Measurements from ENCODE around the gene KLRC4.
"Not testable (repeated sequence)": the region's sequence is repeated elsewhere in the genome, so short reads cannot be mapped to it uniquely, and the experiment has no call there.

The KLRC4 gene

DNA sequence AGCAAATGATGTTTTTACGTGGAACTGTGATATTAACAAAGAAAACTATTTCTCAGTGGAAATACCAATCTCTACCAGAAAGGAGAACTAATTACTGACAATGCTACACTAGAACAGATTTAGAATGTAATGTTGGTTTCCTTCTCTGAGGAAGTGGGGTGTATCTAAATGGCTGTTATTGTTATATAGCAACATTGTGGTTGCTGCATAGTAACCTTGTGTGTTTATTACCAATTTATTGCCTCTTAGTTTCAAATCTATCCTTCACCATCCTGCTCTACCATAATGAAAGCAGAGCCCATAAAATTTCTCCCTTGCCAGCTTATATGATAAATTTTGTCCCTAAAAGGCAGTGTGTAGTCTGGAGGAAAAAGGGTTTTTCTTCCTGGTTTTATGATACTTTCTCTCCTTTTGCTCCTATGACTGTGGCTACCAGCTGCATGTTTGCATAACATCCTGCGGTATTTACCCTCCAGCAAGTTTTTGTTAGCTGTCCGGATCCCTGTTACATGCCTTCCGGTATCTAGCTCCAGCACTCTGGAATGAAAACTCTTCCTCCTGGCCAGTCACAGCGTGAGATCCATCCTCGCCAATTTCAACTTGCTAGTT lies 14.1 kb downstream of the KLRC4 start:
- no peak overlapping the region for H3K4me3 ChIP-seq (ENCODE audit: low read depth, low read length)
- DNase-seq (ENCODE audit: low read depth): peak; percentile 93
- no peak for TF ChIP-seq CTCF (IDR thresholded peaks at IDR 0.05; ENCODE audit: low read depth, low read length, missing control alignments)
- in situ Hi-C loops (cut with HindIII; ENCODE audit: low sequenced_read_pairs): no loop called here

- in situ Hi-C loops (cut with HindIII; ENCODE audit: low sequenced_read_pairs); H3K4me3 ChIP-seq (ENCODE audit: low read depth, low read length); DNase-seq (ENCODE audit: low read depth): not testable (repeated sequence)
Measured at GRCh38 chr12:10394531-10395152, 14.9 kb downstream of the KLRC4 start.

DNA sequence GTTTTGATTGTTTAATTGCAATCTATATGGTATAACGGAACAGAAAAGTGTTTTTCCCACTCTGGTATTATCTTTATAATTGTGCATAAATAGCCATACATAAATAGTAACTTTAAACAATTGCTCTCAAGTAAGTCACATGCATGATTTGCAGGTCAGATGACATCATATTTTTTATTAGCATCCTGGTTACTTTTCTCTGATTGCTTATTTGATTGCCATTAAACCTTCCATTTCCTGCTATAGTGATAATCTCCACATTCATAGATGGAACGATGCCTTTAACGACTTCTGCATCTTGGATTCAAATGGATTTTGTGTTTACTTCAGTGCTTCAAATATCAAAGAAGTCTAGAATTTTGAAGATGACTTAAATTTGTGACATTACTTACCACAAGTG lies 16.3 kb downstream of the KLRC4 start:
- no peak for TF ChIP-seq CTCF (IDR thresholded peaks at IDR 0.05; ENCODE audit: low read depth, low read length, missing control alignments)
- no peak overlapping the region for H3K4me3 ChIP-seq (ENCODE audit: low read depth, low read length)
- in situ Hi-C loops (cut with HindIII; ENCODE audit: low sequenced_read_pairs): no loop called here
- DNase-seq (ENCODE audit: low read depth): no peak

- DNase-seq (ENCODE audit: low read depth): peak; percentile 100
- no peak overlapping the region for H3K4me3 ChIP-seq (ENCODE audit: low read depth, low read length)
Measured at GRCh38 chr12:10392394-10392930, 17.1 kb downstream of the KLRC4 start.

DNA sequence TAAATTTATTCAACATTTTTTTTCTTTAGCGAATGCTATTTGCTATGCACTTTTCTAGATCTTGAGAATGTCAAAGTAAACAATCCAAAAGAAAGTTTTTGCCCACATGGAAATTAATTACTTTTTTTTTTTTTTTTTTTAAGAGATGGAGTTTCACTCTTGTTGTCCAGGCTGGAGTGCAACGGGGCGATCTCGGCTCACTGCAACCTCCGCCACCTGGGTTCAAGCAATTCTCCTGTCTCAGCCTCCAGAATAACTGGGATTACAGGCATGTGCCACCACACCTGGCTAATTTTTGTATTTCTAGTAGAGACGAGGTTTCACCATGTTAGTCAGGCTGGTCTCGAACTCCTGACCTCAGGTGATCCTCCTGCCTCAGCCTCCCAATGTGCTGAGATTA lies 18.6 kb downstream of the KLRC4 start:
- DNase-seq (ENCODE audit: low read depth); in situ Hi-C loops (cut with HindIII; ENCODE audit: low sequenced_read_pairs); H3K4me3 ChIP-seq (ENCODE audit: low read depth, low read length): not testable (repeated sequence)

More at GRCh38 chr12:10392394-10392930, 17.1 kb downstream of the KLRC4 start:
- in situ Hi-C loops (cut with HindIII; ENCODE audit: low sequenced_read_pairs): no loop called here
- no peak for TF ChIP-seq CTCF (IDR thresholded peaks at IDR 0.05; ENCODE audit: low read depth, low read length, missing control alignments)

- no peak within 1 kb of the TSS for H3K4me3 ChIP-seq (ENCODE audit: low read depth, low read length)
- no peak for DNase-seq (ENCODE audit: low read depth)
- in situ Hi-C loops (cut with HindIII; ENCODE audit: low sequenced_read_pairs): no loop called here
- TF ChIP-seq CTCF (IDR thresholded peaks at IDR 0.05; ENCODE audit: low read depth, low read length, missing control alignments): no peak
Measured at GRCh38 chr12:10389904-10390303, 19.7 kb downstream of the KLRC4 start, which contains the start of gene KLRK1. Gene KLRK1, minus strand, starts transcription at chr12:10390041. Its CDS starts 1,231 bp downstream, at chr12:10388810.

- peak; percentile 73 for DNase-seq (ENCODE audit: low read depth)
- no peak overlapping the region for H3K4me3 ChIP-seq (ENCODE audit: low read depth, low read length)
- no peak for TF ChIP-seq CTCF (IDR thresholded peaks at IDR 0.05; ENCODE audit: low read depth, low read length, missing control alignments)
- in situ Hi-C loops (cut with HindIII; ENCODE audit: low sequenced_read_pairs): no loop called here
Measured at GRCh38 chr12:10388624-10389413, 20.7 kb downstream of the KLRC4 start.

- DNase-seq (ENCODE audit: low read depth); in situ Hi-C loops (cut with HindIII; ENCODE audit: low sequenced_read_pairs); H3K4me3 ChIP-seq (ENCODE audit: low read depth, low read length): not testable (repeated sequence)
Measured at GRCh38 chr12:10387498-10387897, 22.1 kb downstream of the KLRC4 start.

Measured in astrocyte of the cerebellum (primary cell).